Esophagus muscularis mucosa (tissue), 3 donors: ENCODE results near the gene ANAPC15.

Experiments used
- POLR2A ChIP-seq: fragments of 450-650 bp; IDR thresholded peaks from one replicate; pipeline ENCODE4 v1.6.1; 2017; ENCODE audit warnings: antibody characterized with exemption, moderate library complexity, mild to moderate bottlenecking, low read depth
- POLR2AphosphoS5 ChIP-seq, 2 donors: sonication (generic); formaldehyde crosslinking; IDR thresholded peaks; one replicate each; pipeline ENCODE4 v1.6.1; 2017; ENCODE audit warnings: antibody characterized with exemption in 2 of 2
- TF ChIP-seq, protein P1 (sequence below), 3 experiments: fragments of 200-600 bp in 2 of 3; fragments of 450-650 bp in 1 of 3; sonication (generic) in 2 of 3; IDR thresholded peaks; one replicate each; pipeline ENCODE4 v1.5.1; 2017 to 2019; ENCODE audit warnings: antibody characterized with exemption in 3 of 3, mild to moderate bottlenecking in 2 of 3, moderate library complexity in 1 of 3

DNA sequence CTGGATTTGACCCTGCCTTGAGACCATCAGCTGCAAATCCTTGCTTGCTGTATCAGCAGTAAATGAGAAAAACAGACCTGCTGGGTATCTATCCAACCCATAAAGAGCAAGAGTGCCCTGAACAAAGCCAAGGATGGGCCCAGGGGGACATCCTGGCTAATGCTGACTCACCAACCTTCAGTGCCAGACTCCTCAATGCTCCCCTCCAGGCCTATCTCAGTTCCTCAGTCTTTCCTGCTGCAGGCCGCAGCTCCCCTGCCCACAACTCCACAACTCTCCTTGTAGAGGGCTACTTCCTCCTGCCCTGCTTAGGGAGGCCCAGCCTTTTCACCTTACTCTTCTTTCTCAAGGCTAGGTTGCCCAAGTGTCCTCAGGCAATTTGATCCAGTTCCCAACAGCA is 12.0 kb downstream of the ANAPC15 start:
- TF ChIP-seq POLR2A: no peak
- no peak for TF ChIP-seq POLR2AphosphoS5 (IDR thresholded peaks at IDR 0.05)
- TF ChIP-seq, protein P1, sequence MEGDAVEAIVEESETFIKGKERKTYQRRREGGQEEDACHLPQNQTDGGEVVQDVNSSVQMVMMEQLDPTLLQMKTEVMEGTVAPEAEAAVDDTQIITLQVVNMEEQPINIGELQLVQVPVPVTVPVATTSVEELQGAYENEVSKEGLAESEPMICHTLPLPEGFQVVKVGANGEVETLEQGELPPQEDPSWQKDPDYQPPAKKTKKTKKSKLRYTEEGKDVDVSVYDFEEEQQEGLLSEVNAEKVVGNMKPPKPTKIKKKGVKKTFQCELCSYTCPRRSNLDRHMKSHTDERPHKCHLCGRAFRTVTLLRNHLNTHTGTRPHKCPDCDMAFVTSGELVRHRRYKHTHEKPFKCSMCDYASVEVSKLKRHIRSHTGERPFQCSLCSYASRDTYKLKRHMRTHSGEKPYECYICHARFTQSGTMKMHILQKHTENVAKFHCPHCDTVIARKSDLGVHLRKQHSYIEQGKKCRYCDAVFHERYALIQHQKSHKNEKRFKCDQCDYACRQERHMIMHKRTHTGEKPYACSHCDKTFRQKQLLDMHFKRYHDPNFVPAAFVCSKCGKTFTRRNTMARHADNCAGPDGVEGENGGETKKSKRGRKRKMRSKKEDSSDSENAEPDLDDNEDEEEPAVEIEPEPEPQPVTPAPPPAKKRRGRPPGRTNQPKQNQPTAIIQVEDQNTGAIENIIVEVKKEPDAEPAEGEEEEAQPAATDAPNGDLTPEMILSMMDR (IDR thresholded peaks at IDR 0.05): no peak
